ENCODE data around the gene NOX4.
"Not testable (repeated sequence)": the region's sequence is repeated elsewhere in the genome, so short reads cannot be mapped to it uniquely, and the experiment has no call there.

GRCh38 chr11:89369356-89369755, 121.8 kb downstream of the NOX4 start:
- not testable (repeated sequence) for TF ChIP-seq CTCF (IDR thresholded peaks at IDR 0.05); POLR2A (IDR thresholded peaks at IDR 0.05); POLR2AphosphoS5 (IDR thresholded peaks at IDR 0.05; ENCODE audit: insufficient read depth in 1 of 2, low read depth in 1 of 2)

Measured in vagina (tissue), 2 donors.